ENCODE data around the gene ITPA.

ITPA gene

GRCh38 chr20:3224681-3225421 is 15.6 kb downstream of the ITPA start:
- in situ Hi-C loops (cut with HindIII; ENCODE audit: low sequenced_read_pairs) = no loop called here
- no peak overlapping the region for H3K4me3 ChIP-seq (ENCODE audit: low read depth, low read length)
- TF ChIP-seq CTCF (IDR thresholded peaks at IDR 0.05; ENCODE audit: low read depth, low read length, missing control alignments) = no peak
- DNase-seq (ENCODE audit: low read depth) = no peak

DNA sequence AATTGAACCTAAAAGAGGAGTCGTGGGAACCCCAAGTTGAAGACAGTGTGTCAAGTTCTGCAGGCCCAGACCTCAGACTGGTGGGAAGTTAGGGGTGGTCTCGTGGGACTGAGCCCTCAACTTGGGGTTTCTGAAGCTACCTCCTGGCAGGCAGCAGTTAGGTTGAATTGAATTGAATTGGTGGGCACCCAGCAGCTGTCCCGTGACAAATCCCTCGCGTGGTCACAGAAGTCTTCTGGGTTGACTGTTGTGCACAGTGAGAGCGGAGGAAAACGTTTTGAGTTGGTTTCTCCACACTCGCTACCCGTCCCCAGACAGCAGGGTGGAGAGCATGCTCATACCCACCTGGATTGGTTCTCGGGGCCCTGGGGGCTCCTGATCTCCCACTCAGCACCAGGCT is 16.8 kb downstream of the ITPA start:
- H3K4me3 ChIP-seq (ENCODE audit: low read depth, low read length) = no peak overlapping the region
- no peak for DNase-seq (ENCODE audit: low read depth)
- in situ Hi-C loops (cut with HindIII; ENCODE audit: low sequenced_read_pairs) = no loop called here
- no peak for TF ChIP-seq CTCF (IDR thresholded peaks at IDR 0.05; ENCODE audit: low read depth, low read length, missing control alignments)

DNA sequence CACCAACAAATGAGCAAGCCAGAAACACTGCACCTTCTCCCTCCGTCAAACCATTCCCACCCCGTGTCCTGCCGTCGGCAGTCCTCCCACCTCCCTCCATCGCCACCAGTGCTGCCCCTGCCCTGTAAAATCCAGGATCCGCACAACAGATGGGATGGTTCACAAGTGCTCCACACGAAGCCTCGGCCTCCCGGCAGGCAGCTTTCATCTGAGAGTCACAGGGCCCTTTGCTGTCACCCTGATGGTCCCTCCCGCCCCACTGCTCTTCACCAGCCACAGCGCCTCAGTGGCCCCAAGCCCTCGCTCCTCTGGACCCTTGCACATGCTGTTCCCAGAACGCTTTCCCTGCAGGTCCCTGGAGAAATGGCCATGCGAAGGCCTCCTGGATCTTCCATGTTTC is 17.6 kb downstream of the ITPA start:
- no peak for DNase-seq (ENCODE audit: low read depth)
- TF ChIP-seq CTCF (IDR thresholded peaks at IDR 0.05; ENCODE audit: low read depth, low read length, missing control alignments) = no peak
- in situ Hi-C loops (cut with HindIII; ENCODE audit: low sequenced_read_pairs) = no loop called here
- H3K4me3 ChIP-seq (ENCODE audit: low read depth, low read length) = no peak overlapping the region

- no peak for TF ChIP-seq CTCF (IDR thresholded peaks at IDR 0.05; ENCODE audit: low read depth, low read length, missing control alignments)
- in situ Hi-C loops (cut with HindIII; ENCODE audit: low sequenced_read_pairs) = no loop called here
- no peak for DNase-seq (ENCODE audit: low read depth)
- no peak overlapping the region for H3K4me3 ChIP-seq (ENCODE audit: low read depth, low read length)
Observed at GRCh38 chr20:3227506-3227905, 18.2 kb downstream of the ITPA start.

GRCh38 chr20:3227936-3228749 is 18.8 kb downstream of the ITPA start:
- in situ Hi-C loops (cut with HindIII; ENCODE audit: low sequenced_read_pairs) = no loop called here
- no peak overlapping the region for H3K4me3 ChIP-seq (ENCODE audit: low read depth, low read length)
- TF ChIP-seq CTCF (IDR thresholded peaks at IDR 0.05; ENCODE audit: low read depth, low read length, missing control alignments) = no peak
- no peak for DNase-seq (ENCODE audit: low read depth)

- DNase-seq (ENCODE audit: low read depth) = no peak
- in situ Hi-C loops (cut with HindIII; ENCODE audit: low sequenced_read_pairs) = no loop called here
- H3K4me3 ChIP-seq (ENCODE audit: low read depth, low read length) = no peak overlapping the region
- TF ChIP-seq CTCF (IDR thresholded peaks at IDR 0.05; ENCODE audit: low read depth, low read length, missing control alignments) = no peak
Observed at GRCh38 chr20:3228750-3229032, 19.4 kb downstream of the ITPA start.

Data from astrocyte of the cerebellum (primary cell).